ENCODE results near the gene DDX19B.
"Not testable (repeated sequence)": the region's sequence is repeated elsewhere in the genome, so short reads cannot be mapped to it uniquely, and the experiment has no call there.

DDX19B gene

DNA sequence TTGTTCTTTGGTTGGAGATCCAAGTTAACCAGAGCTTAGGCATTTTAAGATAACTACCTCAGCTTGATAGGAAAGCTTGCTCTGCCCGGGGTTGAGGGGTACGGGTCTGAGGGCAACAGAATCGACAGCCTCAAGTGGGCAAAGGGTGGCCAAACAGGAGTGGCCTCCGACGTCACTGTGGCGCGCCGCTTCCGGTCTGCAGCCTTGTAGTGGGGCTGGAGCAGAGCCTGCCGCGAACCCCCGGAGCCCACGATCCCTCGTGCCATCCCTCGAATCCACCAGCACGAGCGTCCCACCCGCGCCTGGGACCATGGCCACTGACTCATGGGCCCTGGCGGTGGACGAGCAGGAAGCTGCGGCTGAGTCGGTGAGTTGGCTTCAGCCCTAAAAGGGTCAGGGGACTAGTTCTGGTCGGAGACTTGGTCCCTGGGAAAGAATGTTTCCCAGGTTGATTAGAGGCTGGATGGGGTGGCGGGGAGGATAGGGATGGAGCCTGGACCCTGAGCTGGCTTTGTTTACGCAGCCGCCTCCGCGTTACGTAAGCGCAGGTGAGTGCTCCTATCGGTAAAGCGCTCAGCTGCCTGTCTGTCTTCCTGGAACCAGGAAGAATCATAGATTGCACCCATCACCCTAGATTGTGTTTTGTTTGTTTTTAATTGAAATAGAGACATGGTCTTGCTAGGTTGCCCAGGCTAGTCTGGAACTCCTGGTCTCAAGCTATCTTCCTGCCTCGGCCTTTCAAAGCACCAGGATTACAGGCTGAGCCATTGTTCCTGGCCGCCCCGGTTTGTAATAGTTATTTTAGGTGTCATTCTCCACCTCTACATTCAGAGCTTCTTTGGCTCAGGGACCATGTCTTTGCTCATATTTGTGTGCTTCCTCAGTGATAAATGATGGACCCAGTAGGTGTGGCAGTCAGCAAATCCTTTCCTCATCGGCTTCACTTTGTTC is at the start of gene DDX19B:
DDX19B (plus strand) TSS at position 199 of the 951 bp plus-strand sequence; CDS start at position 311, 112 bp downstream.
- Histone ChIP-seq H3K27me3 (ENCODE audit: control insufficient read depth, insufficient read depth, low read length) (no peaks in the 10 kb centered on the region), H3K36me3 (ENCODE audit: control insufficient read depth, low read depth, low read length) (no peaks in the 10 kb centered on the region), H3K4me3 (ENCODE audit: low read length) (peak within 1 kb of the TSS; percentile 98), H3K9ac (ENCODE audit: low read length) (peak within 1 kb of the TSS; percentile 94), H3K4me1 (ENCODE audit: control insufficient read depth, low read depth, low read length) (peaks cover 3% of the 10 kb centered on the region), H3K27ac (ENCODE audit: low read length) (peak within 1 kb of the TSS; percentile 87), H3K9me3 (ENCODE audit: control insufficient read depth, low read depth, low read length) (no peaks in the 10 kb centered on the region)

DNA sequence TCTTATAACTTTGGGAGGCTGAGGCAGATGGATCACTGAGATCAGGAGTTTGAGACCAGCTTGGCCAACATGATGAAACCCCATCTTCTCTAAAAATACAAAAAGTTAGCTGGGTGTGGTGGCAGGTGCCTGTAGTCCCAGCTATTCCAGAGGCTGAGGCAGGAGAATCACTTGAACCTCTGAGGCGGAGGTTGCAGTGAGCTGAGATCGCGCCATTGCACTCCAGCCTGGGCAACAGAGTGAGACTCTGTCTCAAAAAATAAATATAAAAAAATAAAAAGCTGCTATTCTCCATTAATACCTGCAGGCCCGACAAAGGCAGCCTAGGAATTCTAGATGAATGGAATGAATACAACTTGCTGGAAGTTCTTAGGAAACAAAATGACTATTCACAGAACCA is 49.3 kb upstream of the DDX19B start:
- not testable (repeated sequence) for H3K4me3 ChIP-seq (ENCODE audit: low read length); H3K9ac ChIP-seq (ENCODE audit: low read length)

GRCh38 chr16:70250748-70251628 is 48.0 kb upstream of the DDX19B start:
- Histone ChIP-seq H3K4me1 (ENCODE audit: control insufficient read depth, low read depth, low read length) (peaks cover 3% of the 10 kb centered on the region), H3K27me3 (ENCODE audit: control insufficient read depth, insufficient read depth, low read length) (no peaks in the 10 kb centered on the region), H3K4me3 (ENCODE audit: low read length) (peak overlapping the region; percentile 85), H3K9me3 (ENCODE audit: control insufficient read depth, low read depth, low read length) (no peaks in the 10 kb centered on the region), H3K27ac (ENCODE audit: low read length) (peak overlapping the region; percentile 39), H3K9ac (ENCODE audit: low read length) (peak overlapping the region; percentile 81), H3K36me3 (ENCODE audit: control insufficient read depth, low read depth, low read length) (peaks cover 40% of the 10 kb centered on the region)

More for the DNA sequence above, 49.3 kb upstream of the DDX19B start:
- H3K4me1 ChIP-seq (ENCODE audit: control insufficient read depth, low read depth, low read length); H3K27ac ChIP-seq (ENCODE audit: low read length); H3K9me3 ChIP-seq (ENCODE audit: control insufficient read depth, low read depth, low read length); H3K27me3 ChIP-seq (ENCODE audit: control insufficient read depth, insufficient read depth, low read length): not testable (repeated sequence)
- H3K36me3 ChIP-seq (ENCODE audit: control insufficient read depth, low read depth, low read length), result peaks cover 29% of the 10 kb centered on the region

GRCh38 chr16:70251629-70252354 is 47.2 kb upstream of the DDX19B start, which contains the start of gene EXOSC6:
Gene EXOSC6 (minus strand): TSS chr16:70251940. CDS start chr16:70251900, 40 bp downstream.
- Histone ChIP-seq H3K27ac (ENCODE audit: low read length) (peak within 1 kb of the TSS; percentile 39), H3K36me3 (ENCODE audit: control insufficient read depth, low read depth, low read length) (peaks cover 46% of the 10 kb centered on the region), H3K9me3 (ENCODE audit: control insufficient read depth, low read depth, low read length) (no peaks in the 10 kb centered on the region), H3K9ac (ENCODE audit: low read length) (peak within 1 kb of the TSS; percentile 83), H3K4me1 (ENCODE audit: control insufficient read depth, low read depth, low read length) (peaks cover 3% of the 10 kb centered on the region), H3K27me3 (ENCODE audit: control insufficient read depth, insufficient read depth, low read length) (no peaks in the 10 kb centered on the region), H3K4me3 (ENCODE audit: low read length) (peak within 1 kb of the TSS; percentile 85)

DNA sequence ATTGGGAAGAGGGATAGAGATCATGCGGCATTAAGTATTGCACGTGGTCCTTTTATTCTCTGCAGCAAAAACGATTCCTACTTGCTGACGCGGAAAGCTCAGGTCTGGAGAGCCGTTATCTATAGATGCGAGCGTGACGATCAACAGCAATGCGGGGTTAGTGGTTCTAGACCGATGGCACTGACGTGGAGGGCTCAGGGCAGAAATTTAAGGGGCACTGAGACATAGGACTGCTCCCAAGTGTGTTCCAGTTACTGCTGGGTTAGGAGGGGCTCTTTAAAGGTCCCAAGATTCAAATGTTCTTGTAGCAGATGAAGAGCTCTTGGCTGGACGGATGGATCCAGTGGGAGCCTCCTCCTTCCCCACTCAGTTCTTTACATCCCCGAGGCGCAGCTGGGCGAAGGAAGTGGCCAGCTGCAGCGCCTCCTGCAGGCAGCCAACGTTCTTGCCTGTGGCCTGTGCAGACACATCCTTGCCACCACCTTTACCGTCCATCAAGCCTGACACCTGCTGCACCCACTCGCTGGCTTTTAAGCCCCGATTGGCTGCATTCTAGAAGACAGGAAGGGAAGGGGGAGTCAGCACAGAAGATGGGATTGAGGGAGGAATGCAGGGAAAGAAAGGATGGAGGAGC is 46.5 kb upstream of the DDX19B start:
- H3K36me3 ChIP-seq (ENCODE audit: control insufficient read depth, low read depth, low read length), result peaks cover 51% of the 10 kb centered on the region

DNA sequence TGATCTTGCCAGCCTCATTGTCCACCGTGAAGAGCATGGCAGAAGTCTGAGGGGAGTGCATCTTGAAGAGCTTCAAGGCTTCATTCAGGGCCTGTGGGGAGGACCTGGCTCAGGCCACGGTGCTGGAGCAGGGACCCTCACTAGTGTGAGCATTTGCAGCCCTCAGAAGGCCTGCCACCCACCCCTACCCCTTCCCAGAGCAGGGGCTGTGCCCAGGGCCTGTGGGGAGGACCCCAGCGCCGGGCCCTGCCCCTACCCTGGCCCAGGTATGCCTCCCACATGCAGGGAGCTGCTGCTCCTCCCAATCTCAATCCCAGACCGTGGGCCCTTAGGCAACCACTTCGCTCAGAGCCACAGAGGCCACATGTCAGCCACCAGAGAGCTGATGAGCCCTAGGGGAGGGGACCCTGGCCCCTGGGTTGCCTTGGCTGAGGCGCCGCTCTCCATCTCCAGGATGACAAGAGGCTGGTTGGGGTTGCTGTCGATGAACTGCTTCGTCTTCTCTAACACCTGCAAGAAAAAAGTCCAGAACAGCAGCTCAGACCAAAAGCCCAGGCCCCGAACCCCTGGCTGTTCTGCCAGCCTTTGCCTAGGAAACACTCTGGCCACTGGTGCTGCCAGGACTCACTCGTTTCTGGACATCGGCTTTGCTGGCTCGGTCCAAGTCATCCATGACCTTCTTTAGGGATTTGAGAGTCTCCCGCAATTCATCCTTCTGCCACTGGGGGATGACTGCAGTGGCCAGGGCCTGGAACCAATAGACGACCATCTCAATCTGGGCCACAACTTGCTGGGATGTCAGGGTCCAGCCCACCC is 45.5 kb upstream of the DDX19B start:
- Histone ChIP-seq H3K9ac (ENCODE audit: low read length) (no peak overlapping the region), H3K27me3 (ENCODE audit: control insufficient read depth, insufficient read depth, low read length) (no peaks in the 10 kb centered on the region), H3K4me1 (ENCODE audit: control insufficient read depth, low read depth, low read length) (peaks cover 3% of the 10 kb centered on the region), H3K4me3 (ENCODE audit: low read length) (no peak overlapping the region), H3K9me3 (ENCODE audit: control insufficient read depth, low read depth, low read length) (no peaks in the 10 kb centered on the region), H3K36me3 (ENCODE audit: control insufficient read depth, low read depth, low read length) (peaks cover 60% of the 10 kb centered on the region), H3K27ac (ENCODE audit: low read length) (no peak overlapping the region)

More for the DNA sequence above, 46.5 kb upstream of the DDX19B start:
- Histone ChIP-seq H3K27me3 (ENCODE audit: control insufficient read depth, insufficient read depth, low read length) (no peaks in the 10 kb centered on the region), H3K27ac (ENCODE audit: low read length) (no peak overlapping the region), H3K4me3 (ENCODE audit: low read length) (peak overlapping the region; percentile 74), H3K4me1 (ENCODE audit: control insufficient read depth, low read depth, low read length) (peaks cover 3% of the 10 kb centered on the region), H3K9ac (ENCODE audit: low read length) (no peak overlapping the region), H3K9me3 (ENCODE audit: control insufficient read depth, low read depth, low read length) (no peaks in the 10 kb centered on the region)

- no peak overlapping the region for H3K9ac ChIP-seq (ENCODE audit: low read length)
- no peaks in the 10 kb centered on the region for H3K27me3 ChIP-seq (ENCODE audit: control insufficient read depth, insufficient read depth, low read length)
- H3K4me1 ChIP-seq (ENCODE audit: control insufficient read depth, low read depth, low read length), result peaks cover 3% of the 10 kb centered on the region
- no peaks in the 10 kb centered on the region for H3K9me3 ChIP-seq (ENCODE audit: control insufficient read depth, low read depth, low read length)
- no peak overlapping the region for H3K27ac ChIP-seq (ENCODE audit: low read length)
- H3K36me3 ChIP-seq (ENCODE audit: control insufficient read depth, low read depth, low read length), result peaks cover 68% of the 10 kb centered on the region
- H3K4me3 ChIP-seq (ENCODE audit: low read length), result no peak overlapping the region
Observed at GRCh38 chr16:70254180-70254964, 44.6 kb upstream of the DDX19B start.

- no peaks in the 10 kb centered on the region for H3K9me3 ChIP-seq (ENCODE audit: control insufficient read depth, low read depth, low read length)
- H3K9ac ChIP-seq (ENCODE audit: low read length), result no peak overlapping the region
- peaks cover 70% of the 10 kb centered on the region for H3K36me3 ChIP-seq (ENCODE audit: control insufficient read depth, low read depth, low read length)
- peaks cover 3% of the 10 kb centered on the region for H3K4me1 ChIP-seq (ENCODE audit: control insufficient read depth, low read depth, low read length)
- no peak overlapping the region for H3K4me3 ChIP-seq (ENCODE audit: low read length)
- H3K27me3 ChIP-seq (ENCODE audit: control insufficient read depth, insufficient read depth, low read length), result no peaks in the 10 kb centered on the region
- no peak overlapping the region for H3K27ac ChIP-seq (ENCODE audit: low read length)
Observed at GRCh38 chr16:70254965-70255286, 44.1 kb upstream of the DDX19B start.

DNA sequence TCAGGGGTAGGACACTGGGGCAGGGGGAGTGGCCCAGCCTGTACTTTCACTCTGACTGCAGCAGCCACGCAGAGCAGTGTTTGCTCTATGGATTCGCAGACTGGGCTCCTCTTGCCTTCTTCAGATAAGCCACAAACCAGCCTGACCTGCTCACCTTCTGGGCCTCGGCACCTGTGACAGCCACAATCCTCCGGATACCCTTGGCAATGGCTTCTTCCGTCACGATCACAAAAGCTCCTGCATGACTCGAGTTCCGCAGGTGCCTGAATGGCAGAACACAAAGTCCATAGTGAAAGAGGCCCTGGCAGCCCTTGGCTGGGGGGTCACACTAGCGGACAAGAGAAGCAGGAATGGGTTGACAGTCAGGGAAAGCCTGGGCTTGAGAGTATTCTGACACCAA is 43.4 kb upstream of the DDX19B start:
- Histone ChIP-seq H3K9me3 (ENCODE audit: control insufficient read depth, low read depth, low read length) (no peaks in the 10 kb centered on the region), H3K27me3 (ENCODE audit: control insufficient read depth, insufficient read depth, low read length) (no peaks in the 10 kb centered on the region), H3K9ac (ENCODE audit: low read length) (no peak overlapping the region), H3K36me3 (ENCODE audit: control insufficient read depth, low read depth, low read length) (peaks cover 77% of the 10 kb centered on the region), H3K27ac (ENCODE audit: low read length) (no peak overlapping the region), H3K4me1 (ENCODE audit: control insufficient read depth, low read depth, low read length) (peaks cover 3% of the 10 kb centered on the region), H3K4me3 (ENCODE audit: low read length) (no peak overlapping the region)

- H3K9me3 ChIP-seq (ENCODE audit: control insufficient read depth, low read depth, low read length), result no peaks in the 10 kb centered on the region
- H3K9ac ChIP-seq (ENCODE audit: low read length), result no peak overlapping the region
- no peaks in the 10 kb centered on the region for H3K4me1 ChIP-seq (ENCODE audit: control insufficient read depth, low read depth, low read length)
- H3K36me3 ChIP-seq (ENCODE audit: control insufficient read depth, low read depth, low read length), result peaks cover 88% of the 10 kb centered on the region
- H3K27me3 ChIP-seq (ENCODE audit: control insufficient read depth, insufficient read depth, low read length), result no peaks in the 10 kb centered on the region
- H3K4me3 ChIP-seq (ENCODE audit: low read length), result no peak overlapping the region
- no peak overlapping the region for H3K27ac ChIP-seq (ENCODE audit: low read length)
Observed at GRCh38 chr16:70257391-70257790, 41.6 kb upstream of the DDX19B start.
